Vagina (tissue), 2 donors: ENCODE measurements around the gene VAMP2.

Experiments
- CTCF ChIP-seq, 3 experiments: fragments of 450-650 bp in 2 of 3; fragments of 200-600 bp in 1 of 3; sonication (generic) in 1 of 3; IDR thresholded peaks; one replicate each; pipeline ENCODE4 v1.5.1; 2017 to 2019; ENCODE audit warnings: antibody characterized with exemption in 3 of 3, mild to moderate bottlenecking in 2 of 3, moderate library complexity in 2 of 3
- POLR2A ChIP-seq, 2 donors: fragments of 450-650 bp; IDR thresholded peaks; one replicate each; pipeline ENCODE4 v1.6.1; 2017; ENCODE audit warnings: antibody characterized with exemption in 2 of 2, mild to moderate bottlenecking in 2 of 2, moderate library complexity in 2 of 2
- POLR2AphosphoS5 ChIP-seq, 2 donors: sonication (generic); formaldehyde crosslinking; IDR thresholded peaks; one replicate each; pipeline ENCODE4 v1.9.0; 2017; ENCODE audit warnings: antibody characterized with exemption in 2 of 2, mild to moderate bottlenecking in 2 of 2, low read depth in 1 of 2; ENCODE audit not compliant: insufficient read depth in 1 of 2

GRCh38 chr17:8140065-8141029 lies 22.4 kb downstream of the VAMP2 start:
- peak in 1 of 2 donors; percentile 49 for TF ChIP-seq POLR2AphosphoS5 (IDR thresholded peaks at IDR 0.05; ENCODE audit: insufficient read depth in 1 of 2, low read depth in 1 of 2)
- no peak for TF ChIP-seq POLR2A (IDR thresholded peaks at IDR 0.05)
- TF ChIP-seq CTCF (IDR thresholded peaks at IDR 0.05), result no peak
